Mucosa of gallbladder (tissue), 1 donor: Measurements from ENCODE around the gene LDLRAP1. TPM values are rescaled to one million over a fixed set of nuclear protein-coding genes. Genes with fewer than 3 reads are reported as not detected.

ENCODE experiments used
- DNase-seq: peaks from one replicate; pipeline ENCODE4 v3.0.0-alpha.2; 2020; ENCODE audit warnings: low spot score
- total RNA-seq: library from RNA; stranded (reverse); gene quantifications from one replicate; pipeline ENCODE4 v1.2.1, GENCODE V29; 2021
- donor health status: DM: no; HTN: no; CAD: no.

Gene LDLRAP1
- total RNA-seq, 1 donor from 2014 or later: 22.8 TPM

- peak; percentile 70 for DNase-seq
Observed at GRCh38 chr1:25562101-25562927, 18.9 kb downstream of the LDLRAP1 start.

DNA sequence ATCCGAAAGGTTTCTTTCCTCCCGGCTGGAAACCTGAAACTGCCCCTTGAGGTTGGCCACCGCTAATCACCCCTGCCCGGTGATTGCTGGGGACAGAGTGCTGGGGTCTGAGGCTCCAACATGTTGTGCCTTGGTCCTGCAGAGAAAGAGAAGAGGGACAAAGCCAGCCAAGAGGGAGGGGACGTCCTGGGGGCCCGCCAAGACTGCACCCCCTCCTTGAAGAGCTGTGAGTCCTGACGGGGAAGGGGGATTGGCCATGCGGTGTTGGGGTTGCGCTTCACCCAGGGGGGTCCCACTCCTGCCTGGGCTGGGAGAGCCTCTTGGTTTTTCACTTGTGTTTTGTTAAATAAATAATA, 19.5 kb downstream of the LDLRAP1 start:
- no peak for DNase-seq

GRCh38 chr1:25563330-25564215, 20.2 kb downstream of the LDLRAP1 start:
- no peak for DNase-seq

GRCh38 chr1:25564777-25565574, 21.6 kb downstream of the LDLRAP1 start:
- DNase-seq: no peak

DNA sequence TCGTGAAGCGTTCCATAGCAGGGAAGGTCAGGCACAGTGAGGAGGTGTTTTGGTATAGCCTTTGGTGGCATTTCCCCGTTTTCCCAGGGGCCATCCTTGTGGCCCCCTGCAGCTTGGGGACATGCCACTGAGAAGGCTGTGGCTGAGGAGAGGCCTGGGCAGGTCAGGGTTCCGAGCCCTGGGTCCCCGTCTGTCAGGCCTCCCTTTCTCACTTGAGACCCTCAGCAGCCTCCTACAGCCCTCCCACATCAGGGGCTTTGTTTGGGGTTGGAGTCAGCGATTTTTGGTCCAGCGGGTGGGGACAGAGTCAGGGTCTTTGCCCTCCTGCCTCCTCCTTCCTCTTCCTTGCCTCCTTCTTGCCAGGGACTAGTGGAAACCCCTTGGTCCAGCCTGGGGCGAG, 22.2 kb downstream of the LDLRAP1 start:
- no peak for DNase-seq

DNA sequence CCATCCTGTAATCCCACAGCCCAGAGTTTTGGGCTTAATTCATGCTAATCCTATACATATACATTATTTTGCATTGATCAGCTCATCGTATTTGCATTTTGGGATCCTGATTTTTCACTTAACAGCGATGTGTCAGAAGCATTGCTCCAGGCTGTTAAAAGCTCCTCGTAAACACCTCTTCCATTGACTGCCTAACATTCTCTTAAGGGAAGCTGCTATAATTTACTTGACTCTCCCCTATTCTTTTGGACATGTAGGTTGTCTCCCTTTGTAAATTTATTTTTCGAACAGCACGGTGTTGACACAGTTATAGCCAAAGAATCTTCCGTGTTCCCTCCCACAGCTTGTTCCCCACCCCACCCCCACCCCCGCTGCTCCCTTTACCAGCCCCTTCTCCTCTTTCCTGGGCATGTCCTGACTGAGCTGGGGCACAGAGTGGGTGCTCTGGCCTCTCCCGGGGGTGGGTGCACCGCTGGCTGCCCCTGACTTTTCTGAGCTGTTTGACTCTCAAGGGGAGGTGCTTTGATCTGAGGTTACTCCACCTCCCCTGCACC, 22.8 kb downstream of the LDLRAP1 start:
- no peak for DNase-seq

DNA sequence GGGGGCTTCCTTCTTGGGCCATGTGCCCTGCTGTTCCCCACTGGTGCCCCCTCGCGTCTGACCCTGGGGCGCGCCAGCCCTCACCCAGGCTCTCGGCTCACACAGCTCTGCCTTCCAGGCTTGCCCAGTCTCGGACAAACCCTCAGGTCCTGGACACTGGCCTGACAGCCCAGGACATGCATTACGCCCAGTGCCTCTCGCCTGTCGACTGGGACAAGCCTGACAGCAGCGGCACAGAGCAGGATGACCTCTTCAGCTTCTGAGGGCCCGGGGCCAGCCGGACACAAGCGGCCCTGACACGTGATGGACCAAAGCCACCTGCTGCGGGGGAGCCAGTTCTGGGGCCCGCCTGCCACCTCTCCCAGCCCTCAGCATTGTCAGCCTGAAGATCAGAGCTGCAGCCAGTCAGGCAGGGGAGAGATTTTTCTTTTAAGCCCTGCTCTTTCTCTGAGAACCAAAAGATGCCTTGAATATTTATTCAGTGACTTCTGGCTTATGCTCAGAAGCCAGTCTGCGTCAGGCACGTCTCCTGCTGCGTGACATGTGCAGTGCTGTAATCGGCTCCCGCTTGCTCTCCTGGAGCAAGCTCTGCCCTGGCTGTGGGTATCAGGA, 23.4 kb downstream of the LDLRAP1 start:
- peak; percentile 49 for DNase-seq

DNA sequence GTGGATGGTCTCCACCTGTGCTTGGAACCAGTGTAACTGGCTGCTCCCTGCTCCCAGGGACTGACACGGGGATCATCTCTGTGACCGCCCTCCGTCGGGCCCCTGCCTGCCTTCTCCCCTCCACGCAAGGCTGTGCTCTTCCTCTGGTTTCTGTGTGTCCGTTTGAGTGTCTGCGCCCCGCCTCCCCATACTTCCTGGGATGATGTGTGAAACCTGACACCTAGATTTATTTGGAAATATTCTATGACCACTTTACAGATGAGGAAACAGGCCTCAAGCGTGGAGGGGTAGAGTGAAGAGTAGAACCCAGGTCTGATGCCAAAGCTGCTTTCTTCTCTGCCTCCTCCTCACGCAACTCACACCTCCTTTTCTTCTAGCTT, 24.3 kb downstream of the LDLRAP1 start:
- DNase-seq: no peak

GRCh38 chr1:25568090-25568833, 24.9 kb downstream of the LDLRAP1 start:
- DNase-seq: no peak

DNA sequence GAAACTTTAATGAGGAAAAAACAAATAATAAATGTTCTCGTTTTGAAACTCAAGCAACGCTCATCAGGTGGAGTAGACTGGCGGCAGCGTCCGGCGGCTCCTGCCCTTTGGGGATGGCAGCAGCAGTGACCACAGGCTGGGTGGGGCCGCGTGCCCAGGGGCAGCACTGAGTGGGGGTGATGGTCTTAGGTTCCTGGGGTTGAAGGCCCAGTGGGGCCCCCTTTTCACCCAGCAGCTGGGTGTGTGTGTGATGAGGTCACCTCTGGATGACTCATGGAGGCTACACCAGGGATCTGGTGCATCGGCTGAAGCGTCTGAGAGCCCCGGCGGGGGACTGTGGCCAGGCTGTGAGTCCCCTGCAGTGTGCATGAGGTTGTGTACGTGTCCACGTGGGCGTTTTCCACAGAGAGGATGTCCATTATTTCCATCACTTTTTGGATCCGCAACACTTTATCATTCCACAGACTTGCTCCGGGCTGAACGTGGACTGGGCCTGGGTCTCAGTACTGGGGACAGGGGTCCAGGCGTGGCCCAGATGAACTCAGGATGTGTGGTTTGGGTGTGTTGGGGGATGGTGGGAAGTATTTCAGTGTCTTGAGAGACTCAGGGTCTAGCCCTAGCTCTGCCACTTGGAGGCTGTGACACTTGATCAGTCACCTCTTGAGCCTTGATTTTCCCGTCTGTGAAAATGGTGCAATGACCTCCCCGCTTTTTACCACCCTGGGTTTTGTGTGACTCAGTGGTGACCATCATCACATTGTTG, 25.6 kb downstream of the LDLRAP1 start:
- DNase-seq: no peak

GRCh38 chr1:25569597-25570396, 26.4 kb downstream of the LDLRAP1 start:
- no peak for DNase-seq

- DNase-seq: no peak
Observed at GRCh38 chr1:25570798-25571521, 27.6 kb downstream of the LDLRAP1 start.

DNA sequence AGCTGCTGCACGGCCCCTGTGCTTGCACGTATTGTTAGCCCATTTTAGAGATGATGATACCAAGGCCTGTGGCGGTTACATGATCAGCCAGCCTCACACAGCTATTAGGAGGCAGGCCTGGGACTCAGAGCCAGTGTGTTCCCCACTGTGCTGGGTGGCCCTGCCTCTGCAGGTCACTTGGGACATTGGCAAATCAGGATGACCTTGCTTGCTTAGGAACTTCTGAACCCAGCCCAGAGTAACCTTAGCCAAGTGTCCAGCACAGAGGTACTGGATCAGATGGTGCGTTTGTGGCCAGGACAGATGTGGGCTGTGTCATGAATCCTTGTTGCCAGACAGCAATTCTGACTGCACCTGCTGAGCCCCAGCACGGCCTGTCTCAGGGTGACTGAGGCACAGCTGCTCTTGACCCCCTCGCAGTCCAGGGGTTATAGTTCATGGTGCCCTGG, 28.1 kb downstream of the LDLRAP1 start:
- DNase-seq: no peak

DNA sequence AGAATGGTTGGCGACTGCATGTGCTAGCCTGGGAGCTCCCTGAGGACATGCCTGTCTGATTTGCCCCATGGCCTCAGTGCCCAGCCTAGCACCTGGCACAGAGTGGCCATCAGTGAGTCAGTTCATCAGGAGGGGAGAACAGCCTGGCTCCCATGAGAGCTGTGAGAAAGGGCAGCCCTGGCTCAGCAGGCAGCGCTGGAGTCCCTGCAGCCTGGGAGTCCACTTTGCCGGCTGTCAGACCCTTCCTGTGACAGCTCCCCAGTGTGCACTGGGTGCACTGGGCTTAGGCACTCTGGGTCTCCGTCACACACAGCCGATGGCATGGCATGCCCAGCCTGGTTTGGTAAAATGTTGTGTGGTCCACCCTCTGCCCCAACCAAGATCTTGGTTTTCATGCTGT, 28.7 kb downstream of the LDLRAP1 start:
- DNase-seq: no peak

- DNase-seq: peak; percentile 37
Observed at GRCh38 chr1:25572708-25573590, 29.5 kb downstream of the LDLRAP1 start.

GRCh38 chr1:25573591-25573930, 30.2 kb downstream of the LDLRAP1 start:
- peak; percentile 46 for DNase-seq

DNA sequence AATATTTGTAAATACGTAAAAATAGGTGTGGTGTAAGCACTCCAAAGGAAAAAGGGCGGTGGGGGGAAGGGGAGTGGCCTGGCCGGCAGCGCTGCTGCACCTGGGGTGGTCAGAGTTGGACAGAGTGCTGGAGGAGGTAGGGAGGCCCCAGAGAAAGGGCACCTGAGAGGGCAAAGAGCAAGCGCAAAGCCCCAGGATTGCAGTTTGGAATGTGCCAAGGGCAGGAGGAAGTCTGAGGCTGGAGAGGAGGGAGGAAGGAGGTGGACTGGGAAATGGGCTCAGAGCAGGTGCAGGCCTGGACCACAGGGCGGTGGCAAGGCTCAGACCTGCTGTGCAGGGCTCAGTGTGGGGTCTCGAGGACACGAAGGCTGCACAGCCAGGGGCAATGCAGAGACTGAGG, 30.6 kb downstream of the LDLRAP1 start:
- no peak for DNase-seq
